GM23248 (cell line): ENCODE data around the gene DIABLO.

Experiments
- EZH2 ChIP-seq: fragments of 200-600 bp; sonication (generic); IDR thresholded peaks from 2 replicates; pipeline ENCODE4 v1.6.1; 2018; ENCODE audit warnings: antibody characterized with exemption, mild to moderate bottlenecking; ENCODE audit not compliant: insufficient read depth, poor library complexity, severe bottlenecking
- EZH2phosphoT487 ChIP-seq: fragments of 200-600 bp; sonication (generic); IDR thresholded peaks from 2 replicates; pipeline ENCODE4 v1.6.1; 2018; ENCODE audit warnings: antibody characterized with exemption, moderate library complexity, mild to moderate bottlenecking, low read depth; ENCODE audit not compliant: insufficient read depth

GRCh38 chr12:122183588-122183940 lies 42.3 kb downstream of the DIABLO start:
- TF ChIP-seq EZH2phosphoT487 (no peak), EZH2 (no peak)
